ENCODE measurements around the gene EP400.

Gene EP400

GRCh38 chr12:132029503-132030300, 80.0 kb downstream of the EP400 start:
- no peak for TF ChIP-seq ZFX (IDR thresholded peaks at IDR 0.05)
- TF ChIP-seq CTCF (conservative IDR thresholded peaks at IDR 0.05) = no peak
- no peak overlapping the region for H3K27ac ChIP-seq

- no peak for TF ChIP-seq ZFX (IDR thresholded peaks at IDR 0.05)
- no peak for TF ChIP-seq CTCF (conservative IDR thresholded peaks at IDR 0.05)
- H3K27ac ChIP-seq = no peak overlapping the region
Measured at GRCh38 chr12:132030367-132031038, 80.8 kb downstream of the EP400 start.

DNA sequence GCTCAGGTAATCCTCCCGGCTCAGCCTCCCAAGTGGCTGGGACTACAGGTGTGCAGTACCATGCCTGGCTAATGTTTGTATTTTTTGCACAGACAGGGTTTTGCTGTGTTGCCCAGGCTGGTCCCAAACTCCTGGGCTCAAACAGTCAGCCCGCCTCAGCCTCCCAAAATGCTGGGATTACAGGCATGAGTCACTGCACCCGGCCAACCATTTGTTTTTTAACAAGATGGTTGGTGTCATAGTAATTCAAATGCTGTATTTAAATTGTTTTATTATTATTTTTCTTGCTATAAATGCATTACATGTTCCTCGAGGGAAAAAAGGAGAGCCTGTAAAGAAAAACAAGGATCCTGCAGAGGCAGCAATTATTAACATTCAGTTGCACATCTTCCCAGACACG, 83.9 kb downstream of the EP400 start:
- no peak overlapping the region for H3K27ac ChIP-seq
- TF ChIP-seq CTCF (conservative IDR thresholded peaks at IDR 0.05) = no peak
- no peak for TF ChIP-seq ZFX (IDR thresholded peaks at IDR 0.05)

DNA sequence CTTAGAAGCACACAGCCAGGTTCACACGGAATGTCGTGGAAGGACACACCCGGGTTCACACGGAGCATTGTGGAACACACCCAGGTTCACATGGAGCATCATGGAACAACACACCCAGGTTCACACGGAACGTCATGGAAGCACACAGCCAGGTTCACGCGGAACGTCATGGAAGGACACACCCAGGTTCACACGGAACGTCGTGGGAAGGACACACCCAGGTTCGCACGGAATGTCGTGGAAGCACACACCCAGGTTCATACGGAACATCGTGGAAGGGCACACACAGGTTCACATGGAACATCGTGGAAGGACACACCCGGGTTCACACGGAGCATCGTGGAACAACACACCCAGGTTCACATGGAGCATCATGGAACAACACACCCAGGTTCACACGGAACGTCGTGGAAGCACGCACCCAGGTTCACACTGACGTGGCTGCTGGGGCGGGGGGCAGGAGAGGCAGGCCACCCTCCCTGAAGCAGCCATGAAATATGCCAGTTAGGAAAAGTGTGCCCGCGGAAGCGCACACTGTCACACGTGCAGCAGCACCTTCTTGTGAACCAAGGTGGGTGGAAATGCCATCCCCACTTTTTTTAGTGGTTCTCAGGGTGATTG, 86.4 kb downstream of the EP400 start:
- no peak overlapping the region for H3K27ac ChIP-seq
- no peak for TF ChIP-seq ZFX (IDR thresholded peaks at IDR 0.05)
- no peak for TF ChIP-seq CTCF (conservative IDR thresholded peaks at IDR 0.05)

GRCh38 chr12:132040906-132041606, 91.3 kb downstream of the EP400 start:
- H3K27ac ChIP-seq = no peak overlapping the region
- no peak for TF ChIP-seq ZFX (IDR thresholded peaks at IDR 0.05)
- no peak for TF ChIP-seq CTCF (conservative IDR thresholded peaks at IDR 0.05)

GRCh38 chr12:132043216-132043615, 93.5 kb downstream of the EP400 start:
- H3K27ac ChIP-seq = no peak overlapping the region
- TF ChIP-seq CTCF (conservative IDR thresholded peaks at IDR 0.05) (no peak), ZFX (IDR thresholded peaks at IDR 0.05) (no peak)
